HG03432 (cell line): Measurements from ENCODE around the gene EML6.

Experiments
- ATAC-seq: cut with Tn5 transposase; IDR thresholded peaks from one replicate; pipeline ENCODE4 v1.9.1; 2021; ENCODE audit warnings: mild to moderate bottlenecking, moderate library complexity; ENCODE audit not compliant: unreplicated experiment

EML6 gene

DNA sequence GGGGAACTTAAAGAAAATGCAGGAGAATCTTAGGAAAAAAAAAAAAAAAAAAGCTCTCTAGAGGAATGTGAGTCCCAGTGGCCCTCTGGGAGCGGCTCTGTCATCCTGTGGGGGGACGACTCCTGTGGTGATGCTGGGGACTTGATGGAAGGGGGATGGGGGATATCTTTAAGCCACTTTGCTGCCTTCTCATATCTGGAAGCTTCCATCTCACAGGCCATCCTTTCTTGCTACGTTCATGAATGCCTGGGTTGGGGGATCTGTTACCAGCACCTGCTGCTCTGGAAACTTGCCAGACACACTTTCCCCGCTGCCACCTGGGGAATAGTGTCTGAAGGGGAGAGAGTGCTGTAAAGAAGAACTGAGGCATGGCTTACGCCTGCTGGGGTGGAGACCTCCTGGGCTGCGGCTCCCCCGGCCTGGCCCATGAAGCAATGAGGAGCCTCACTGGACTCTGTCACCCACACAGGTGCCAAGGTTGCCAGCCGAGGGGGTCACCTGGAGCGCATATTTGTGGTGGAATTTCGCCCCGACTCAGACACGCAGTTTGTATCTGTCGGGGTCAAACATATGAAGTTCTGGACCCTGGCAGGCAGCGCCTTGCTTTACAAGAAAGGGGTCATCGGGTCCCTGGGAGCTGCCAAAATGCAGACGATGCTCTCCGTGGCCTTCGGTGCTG is 234.0 kb downstream of the EML6 start:
- no peak for ATAC-seq

GRCh38 chr2:54958717-54959371 is 235.4 kb downstream of the EML6 start:
- no peak for ATAC-seq

DNA sequence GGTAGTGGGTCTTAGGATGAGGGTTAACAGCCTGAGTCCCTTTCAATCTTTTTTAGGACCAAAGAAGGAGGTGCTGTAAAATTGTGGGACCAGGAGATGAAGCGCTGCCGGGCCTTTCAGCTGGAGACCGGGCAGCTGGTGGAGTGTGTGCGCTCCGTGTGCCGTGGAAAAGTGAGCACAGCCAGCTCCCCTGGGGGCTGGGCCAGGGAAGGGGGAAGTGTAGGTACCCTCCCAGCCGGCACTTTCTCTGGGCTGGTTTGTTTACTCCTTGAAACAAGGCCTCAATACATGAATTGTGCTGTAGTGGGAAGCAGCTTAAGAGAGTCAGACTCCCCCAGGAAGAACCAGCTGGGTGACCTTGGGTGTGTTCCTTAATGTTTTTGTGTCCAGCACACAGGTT is 236.7 kb downstream of the EML6 start:
- no peak for ATAC-seq

- no peak for ATAC-seq
Measured at GRCh38 chr2:54962511-54962910, 239.0 kb downstream of the EML6 start.

- no peak for ATAC-seq
Measured at GRCh38 chr2:54962935-54963440, 239.5 kb downstream of the EML6 start.

- ATAC-seq, result no peak
Measured at GRCh38 chr2:54963476-54963875, 240.0 kb downstream of the EML6 start.

GRCh38 chr2:54964271-54964670 is 240.8 kb downstream of the EML6 start:
- ATAC-seq, result no peak

- ATAC-seq, result no peak
Measured at GRCh38 chr2:54964816-54965215, 241.4 kb downstream of the EML6 start.

DNA sequence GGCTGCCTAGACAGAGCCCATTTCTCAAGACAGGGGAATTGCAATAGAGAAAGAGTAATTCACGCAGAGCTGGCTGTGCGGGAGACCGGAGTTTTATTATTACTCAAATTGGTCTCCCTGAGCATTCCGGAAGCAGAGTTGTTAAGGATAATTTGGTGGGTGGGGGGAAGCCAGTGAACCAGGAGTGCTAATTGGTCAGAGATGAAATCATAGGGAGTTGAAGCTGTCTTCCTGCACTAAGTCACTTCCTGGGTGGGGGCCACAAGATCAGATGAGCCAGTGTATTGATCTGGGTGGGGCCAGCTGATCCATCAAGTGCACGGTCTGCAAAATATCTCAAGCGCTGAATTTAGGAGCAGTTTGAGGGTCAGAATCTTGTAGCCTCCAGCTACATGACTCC is 242.0 kb downstream of the EML6 start:
- ATAC-seq, result no peak

DNA sequence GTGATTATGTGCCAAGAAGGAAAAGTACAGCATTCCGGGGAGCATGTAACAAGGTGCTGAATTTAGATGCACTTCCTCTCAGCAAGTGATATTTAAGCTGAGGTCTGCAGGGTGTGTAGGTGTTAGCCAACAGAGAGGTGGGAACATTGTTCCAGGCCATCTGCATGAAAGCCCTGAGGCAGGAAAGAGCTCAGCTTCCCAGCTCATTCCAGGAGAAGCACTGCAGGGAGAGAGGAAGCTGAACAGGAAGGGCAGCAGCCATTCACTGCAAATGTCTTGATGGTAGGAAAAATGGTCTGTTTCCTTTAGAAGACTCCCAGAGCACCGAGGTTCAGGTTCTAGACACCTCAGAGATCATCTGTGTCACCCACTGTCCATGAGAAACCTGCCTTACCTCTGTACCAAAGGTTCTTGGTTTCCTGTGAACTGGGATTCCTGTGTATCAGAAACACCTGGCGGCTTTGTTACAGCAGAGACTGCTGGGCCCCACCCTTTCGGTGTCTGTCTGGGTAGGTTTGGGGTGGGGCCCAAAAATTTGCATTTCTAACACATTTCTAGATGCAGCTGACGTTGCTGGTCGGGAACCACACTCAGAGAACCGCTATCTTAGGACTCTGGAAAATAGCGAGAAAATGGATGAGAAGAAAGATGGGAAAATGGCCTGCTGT is 242.8 kb downstream of the EML6 start:
- ATAC-seq, result no peak

DNA sequence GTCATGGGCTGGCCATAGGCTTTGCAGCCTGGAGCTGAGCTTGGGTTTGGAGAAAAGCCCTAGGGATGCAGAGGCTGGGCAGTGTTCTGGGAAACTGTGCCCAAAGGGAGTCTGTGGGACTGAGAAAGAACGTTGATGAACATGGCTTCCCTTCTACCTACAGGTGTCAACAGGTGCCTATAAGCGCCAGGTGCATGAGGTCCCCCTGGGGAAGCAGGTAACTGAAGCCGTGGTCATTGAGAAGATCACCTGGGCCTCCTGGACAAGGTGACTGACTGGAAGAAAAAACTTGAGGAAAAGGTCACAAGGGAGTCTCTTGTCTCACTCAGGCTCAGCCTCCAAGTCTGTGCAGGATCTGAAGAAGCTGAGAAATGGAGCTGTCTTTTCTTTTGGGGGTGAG is 243.4 kb downstream of the EML6 start:
- no peak for ATAC-seq

DNA sequence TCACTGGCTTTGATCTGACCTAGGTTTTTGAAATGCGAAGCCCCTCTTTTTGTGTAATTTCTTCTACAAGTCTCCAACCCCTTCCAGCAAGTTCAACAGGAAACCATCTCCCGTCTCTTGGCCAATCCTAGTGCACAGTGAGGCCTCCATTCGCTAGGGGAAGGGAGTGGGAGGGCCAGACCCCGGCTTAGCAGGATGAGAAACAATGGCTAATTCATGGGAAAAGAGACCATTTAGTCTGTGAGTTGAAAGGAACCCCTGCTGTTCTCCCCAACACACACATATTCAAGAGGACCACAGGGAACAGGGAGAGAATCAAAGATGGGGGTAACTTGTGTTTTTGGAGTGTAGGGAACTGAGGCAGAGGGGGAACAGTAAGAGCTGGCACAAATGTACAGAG is 243.8 kb downstream of the EML6 start:
- no peak for ATAC-seq

GRCh38 chr2:54967759-54968365 is 244.4 kb downstream of the EML6 start:
- no peak for ATAC-seq

- ATAC-seq, result no peak
Measured at GRCh38 chr2:54968561-54969218, 245.2 kb downstream of the EML6 start.

DNA sequence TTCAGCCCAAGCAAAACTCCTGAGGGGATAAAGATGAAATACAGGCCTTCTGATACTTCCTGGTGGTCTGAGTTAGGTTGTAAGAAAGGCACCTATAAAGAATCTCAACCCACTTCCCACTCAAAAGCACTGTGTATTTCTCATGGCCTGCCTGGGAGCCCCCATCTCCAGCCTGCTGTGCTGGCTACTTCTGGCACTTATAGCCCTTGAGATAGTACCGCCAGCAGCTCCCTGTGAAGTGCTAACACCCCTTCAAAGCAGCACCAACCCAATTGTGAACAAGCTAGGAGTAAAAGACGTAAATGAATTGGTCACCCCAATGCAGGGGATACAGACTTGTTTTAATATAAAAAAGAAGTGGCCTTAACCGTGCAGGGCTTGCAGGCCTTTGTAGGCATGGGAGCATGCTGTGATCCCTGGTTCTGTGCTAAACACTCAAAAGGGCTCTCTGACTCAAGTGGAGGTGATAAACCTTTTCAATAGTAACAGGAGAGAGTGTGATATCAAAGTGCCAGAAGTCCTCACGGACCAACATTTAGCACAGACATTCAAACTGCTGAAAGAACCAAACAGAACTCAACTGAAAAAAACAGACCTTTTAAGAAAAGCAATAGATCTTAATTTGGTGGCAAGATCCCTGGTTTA is 246.0 kb downstream of the EML6 start:
- no peak for ATAC-seq

GRCh38 chr2:54969940-54970338 is 246.5 kb downstream of the EML6 start:
- no peak for ATAC-seq

- no peak for ATAC-seq
Measured at GRCh38 chr2:54975175-54975574, 251.7 kb downstream of the EML6 start.

DNA sequence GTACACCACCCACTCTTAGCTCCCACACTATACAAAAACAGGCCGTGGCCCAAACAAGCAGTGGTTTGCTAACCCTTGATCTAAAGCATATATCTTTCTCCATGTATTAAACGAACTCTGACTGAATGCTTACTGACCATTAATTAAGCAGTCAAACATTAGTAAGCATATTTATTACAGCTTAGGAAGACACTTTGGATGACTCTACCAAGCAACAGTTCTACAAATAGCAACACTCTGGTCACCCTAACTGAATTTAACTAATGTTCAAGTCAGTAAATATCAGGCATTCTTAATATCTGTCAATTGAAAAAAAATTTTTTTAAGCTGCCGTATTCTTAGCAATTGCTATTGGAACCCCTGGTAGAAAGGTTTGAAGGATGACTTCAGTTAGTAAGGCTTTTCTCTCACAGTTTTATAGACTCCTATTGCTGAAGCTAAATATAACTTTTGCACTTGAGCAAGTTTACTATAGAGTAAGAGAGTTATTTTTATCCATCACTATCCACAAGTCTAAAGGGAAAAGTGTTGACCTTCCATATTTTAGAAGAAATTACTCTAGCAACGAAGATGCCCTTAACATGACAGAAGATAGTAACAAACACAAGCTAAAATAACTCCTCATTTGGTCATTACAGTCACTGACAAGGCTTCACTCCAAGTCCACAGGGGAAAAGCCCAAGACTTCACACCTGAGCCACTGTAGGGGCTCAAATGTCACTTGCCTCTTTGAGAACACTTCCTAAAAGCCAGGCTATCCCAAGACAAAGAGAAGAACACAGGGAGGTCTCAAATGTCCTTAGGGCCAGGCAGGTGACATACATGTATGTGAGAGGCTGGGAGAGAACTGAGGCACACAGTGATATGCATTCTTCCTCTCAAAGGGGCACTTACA is 252.4 kb downstream of the EML6 start:
- no peak for ATAC-seq

DNA sequence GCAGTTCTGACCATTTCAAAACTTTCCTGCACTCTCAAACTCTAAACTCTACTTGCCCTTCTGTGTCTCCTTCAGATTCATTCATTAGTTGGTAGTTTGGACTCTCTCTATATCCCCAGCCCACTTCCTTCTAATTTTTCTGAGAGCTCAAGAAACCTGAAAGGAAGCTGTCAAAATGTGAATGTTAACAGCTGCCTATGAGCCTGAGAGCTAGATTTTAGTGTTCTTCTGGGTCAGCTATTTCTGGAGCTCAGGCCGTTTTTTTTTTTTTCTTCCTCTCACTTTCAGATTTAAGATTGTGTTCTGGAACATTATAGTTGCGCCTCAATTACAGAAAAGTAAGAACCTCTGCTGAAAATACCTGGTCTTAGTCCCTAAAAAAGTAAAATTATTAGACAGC is 253.7 kb downstream of the EML6 start:
- ATAC-seq, result peak; percentile 99
